OCI-LY1 (cell line): Measurements from ENCODE around the gene RSAD1.

ENCODE experiments used
- CTCF ChIP-seq: fragments of 200-600 bp; sonication (generic), shearing (Covaris generic); IDR thresholded peaks from 2 replicates; pipeline ENCODE4 v1.5.1; 2017; ENCODE audit warnings: mild to moderate bottlenecking, antibody characterized with exemption, low read length, moderate library complexity, mixed read lengths
- EZH2 ChIP-seq: fragments of 200-600 bp; sonication (generic), shearing (Covaris generic); IDR thresholded peaks from 2 replicates; pipeline ENCODE4 v1.8.0; 2017; ENCODE audit warnings: borderline replicate concordance, mixed run types, mild to moderate bottlenecking, antibody characterized with exemption, low read length, moderate library complexity, mixed read lengths

GRCh38 chr17:50514936-50515702 is 36.5 kb downstream of the RSAD1 start:
- TF ChIP-seq CTCF (no peak), EZH2 (no peak)
